Liver (tissue), 9 donors: ENCODE measurements around the gene SIGLEC12. TPM values are rescaled to one million over a fixed set of nuclear protein-coding genes. Genes with fewer than 3 reads are reported as not detected.
A peak's percentile ranks its signal among the peaks of the same experiment; 100 is the strongest.

Experiments
- DNase-seq: peaks from one replicate; pipeline ENCODE4 v3.0.0-alpha.2; 2017; ENCODE audit warnings: low spot score
- H3K27ac ChIP-seq, 2 donors: one replicate each; pipeline ENCODE4 v1.7.0; 2013; ENCODE audit warnings: inconsistent platforms in 2 of 2, low read length in 2 of 2, control low read depth in 1 of 2, low read depth in 1 of 2, mild to moderate bottlenecking in 1 of 2
- H3K27me3 ChIP-seq, 4 donors: one replicate each; pipeline versions ENCODE4 v1.6.1 to v1.7.0; 2013; ENCODE audit warnings: low read length in 3 of 4, inconsistent platforms in 1 of 4, mild to moderate bottlenecking in 1 of 4, moderate library complexity in 1 of 4; ENCODE audit not compliant: control insufficient read depth in 4 of 4, insufficient read depth in 4 of 4
- H3K36me3 ChIP-seq, 4 donors: one replicate each; pipeline versions ENCODE4 v1.6.1 to v1.7.0; 2013; ENCODE audit warnings: low read length in 3 of 4, mild to moderate bottlenecking in 3 of 4, low read depth in 1 of 4, moderate library complexity in 1 of 4; ENCODE audit not compliant: control insufficient read depth in 4 of 4, insufficient read depth in 3 of 4
- H3K4me1 ChIP-seq, 4 donors: one replicate each; pipeline versions ENCODE4 v1.6.1 to v1.7.0; 2013; ENCODE audit warnings: low read length in 3 of 4, mild to moderate bottlenecking in 3 of 4, moderate library complexity in 1 of 4; ENCODE audit not compliant: control insufficient read depth in 4 of 4, insufficient read depth in 4 of 4
- H3K4me3 ChIP-seq, 3 donors: one replicate each; pipeline versions ENCODE4 v1.6.1 to v1.7.0; 2013; ENCODE audit warnings: low read length in 3 of 3, control low read depth in 1 of 3, low read depth in 1 of 3, mild to moderate bottlenecking in 1 of 3
- H3K9ac ChIP-seq, 2 donors: one replicate each; pipeline ENCODE4 v1.7.0; 2013; ENCODE audit warnings: low read length in 2 of 2, mild to moderate bottlenecking in 2 of 2, moderate library complexity in 2 of 2, control low read depth in 1 of 2, low read depth in 1 of 2
- H3K9me3 ChIP-seq, 4 donors: one replicate each; pipeline versions ENCODE4 v1.6.1 to v1.7.0; 2013; ENCODE audit warnings: low read length in 3 of 4; ENCODE audit not compliant: control insufficient read depth in 4 of 4
- CTCF ChIP-seq: fragments of 150-350 bp; IDR thresholded peaks from 2 replicates; pipeline ENCODE4 v1.5.1; 2017; ENCODE audit warnings: improper control_type of control experiment, low read depth, low read length; ENCODE audit not compliant: missing input control
- FOXA1 ChIP-seq: IDR thresholded peaks from 2 replicates; pipeline ENCODE4 v1.6.1; 2016; ENCODE audit warnings: antibody characterized with exemption
- GABPA ChIP-seq, 2 donors: IDR thresholded peaks in 1 of 2; conservative IDR thresholded peaks in 1 of 2; 2 replicates each; pipeline ENCODE4 v1.6.1; 2016; ENCODE audit warnings: antibody characterized with exemption in 2 of 2, mild to moderate bottlenecking in 1 of 2, moderate library complexity in 1 of 2
- HNF4G ChIP-seq: IDR thresholded peaks from 2 replicates; pipeline ENCODE4 v1.6.1; 2016; ENCODE audit warnings: antibody characterized with exemption
- JUND ChIP-seq, 2 donors: IDR thresholded peaks; 2 replicates each; pipeline ENCODE4 v1.6.1; 2016; ENCODE audit warnings: antibody characterized with exemption in 2 of 2
- NR2F2 ChIP-seq: IDR thresholded peaks from 2 replicates; pipeline ENCODE4 v1.6.1; 2016; ENCODE audit warnings: antibody characterized with exemption
- RAD21 ChIP-seq, 2 donors: IDR thresholded peaks; 2 replicates each; pipeline ENCODE4 v1.6.1; 2016; ENCODE audit warnings: antibody characterized with exemption in 2 of 2, mild to moderate bottlenecking in 2 of 2
- SP1 ChIP-seq: IDR thresholded peaks from 2 replicates; pipeline ENCODE4 v1.6.1; 2018; ENCODE audit warnings: antibody characterized with exemption, mild to moderate bottlenecking
- TAF1 ChIP-seq: conservative IDR thresholded peaks from 2 replicates; pipeline ENCODE4 v1.6.1; 2016; ENCODE audit warnings: antibody characterized with exemption, mild to moderate bottlenecking
- ZBTB33 ChIP-seq: IDR thresholded peaks from 2 replicates; pipeline ENCODE4 v1.6.1; 2016; ENCODE audit warnings: antibody characterized with exemption
- WGBS: extraction: QIAGEN DNeasy Blood & Tissue Kit; methylation state at CpG from one replicate; pipeline ENCODE4 v1.1.7; 2013; 5-methylcytosine and 5-hydroxymethylcytosine counted together
- polyA plus RNA-seq, 2 donors: library from polyadenylated mRNA; stranded (reverse) in 1 of 2; unstranded in 1 of 2; fragments of 200-250 nt in 1 of 2; fragments of >200 nt in 1 of 2; fragmentation: Nextera tagmentation in 1 of 2; extraction: Ambion mirVana in 1 of 2; gene quantifications; one replicate each; pipeline versions ENCODE4 v1.2.1 to v1.2.3, GENCODE V29; 2013 to 2015
- total RNA-seq, 2 donors: library from RNA; depleted of rRNA; stranded (reverse); fragments of >200 nt; gene quantifications; one replicate each; pipeline ENCODE4 v1.2.3, GENCODE V29; 2014
- TF ChIP-seq, protein P1 (sequence below): IDR thresholded peaks from 2 replicates; pipeline ENCODE4 v1.6.1; 2016; ENCODE audit warnings: antibody characterized with exemption, mild to moderate bottlenecking
- donor health status: healthy.
- donor health status: healthy.
- donor health status: healthy.
- donor health status: healthy.
- donor health status: healthy.

Gene SIGLEC12
- total and polyA plus RNA-seq, 4 donors, result 0.05 to 5.0 (median 0.52) TPM

- TF ChIP-seq CTCF (no peak), SP1 (no peak)
Measured at GRCh38 chr19:51509823-51510660, 8.4 kb upstream of the SIGLEC12 start (continued).

- TF ChIP-seq HNF4G, result no peak
- no peak for TF ChIP-seq SP1
- TF ChIP-seq NR2F2, result no peak
- peaks cover 0 to 2% (median 0%) of the 10 kb centered on the region in 4 donors for H3K27me3 ChIP-seq
- no peak overlapping the region for H3K4me3 ChIP-seq
- DNase-seq, result peak; percentile 63
- no peaks in the 10 kb centered on the region for H3K36me3 ChIP-seq
- H3K4me1 ChIP-seq, result no peaks in the 10 kb centered on the region
- no peak overlapping the region for H3K9ac ChIP-seq
- no peak overlapping the region for H3K27ac ChIP-seq
- peaks cover 0 to 3% (median 0%) of the 10 kb centered on the region in 4 donors for H3K9me3 ChIP-seq
- 46% methylated on average over 3 of the region's 3 CpGs for WGBS
Measured at GRCh38 chr19:51508059-51508733, 6.6 kb upstream of the SIGLEC12 start.

DNA sequence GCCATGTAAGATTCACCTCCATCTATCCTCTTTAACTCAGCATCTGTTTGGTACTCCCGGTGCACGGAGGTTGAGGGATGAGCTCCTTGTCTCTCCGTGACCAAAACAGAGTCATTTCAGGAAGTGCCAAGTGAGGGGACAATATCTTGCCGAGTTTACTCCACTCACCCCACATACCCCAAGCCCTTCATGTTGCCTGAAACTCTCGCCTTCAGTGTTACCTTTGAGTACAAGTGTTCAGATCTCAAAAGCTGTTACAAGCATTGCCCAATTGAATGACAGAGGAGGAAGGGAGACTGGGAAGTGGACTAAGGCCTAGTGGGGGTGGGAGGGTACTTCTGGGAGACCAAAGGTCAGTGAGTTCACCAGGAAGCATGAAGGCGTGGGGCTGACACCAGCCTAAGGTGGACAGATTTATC, 6.0 kb upstream of the SIGLEC12 start:
- 54% methylated on average over 6 of the region's 6 CpGs for WGBS
- Histone ChIP-seq H3K4me1 (no peaks in the 10 kb centered on the region), H3K27me3 (peaks cover 0 to 2% (median 0%) of the 10 kb centered on the region in 4 donors), H3K4me3 (no peak overlapping the region), H3K27ac (no peak overlapping the region), H3K9me3 (peaks cover 0 to 3% (median 0%) of the 10 kb centered on the region in 4 donors), H3K36me3 (no peaks in the 10 kb centered on the region), H3K9ac (no peak overlapping the region)
- no peak for TF ChIP-seq HNF4G
- TF ChIP-seq, protein P1, sequence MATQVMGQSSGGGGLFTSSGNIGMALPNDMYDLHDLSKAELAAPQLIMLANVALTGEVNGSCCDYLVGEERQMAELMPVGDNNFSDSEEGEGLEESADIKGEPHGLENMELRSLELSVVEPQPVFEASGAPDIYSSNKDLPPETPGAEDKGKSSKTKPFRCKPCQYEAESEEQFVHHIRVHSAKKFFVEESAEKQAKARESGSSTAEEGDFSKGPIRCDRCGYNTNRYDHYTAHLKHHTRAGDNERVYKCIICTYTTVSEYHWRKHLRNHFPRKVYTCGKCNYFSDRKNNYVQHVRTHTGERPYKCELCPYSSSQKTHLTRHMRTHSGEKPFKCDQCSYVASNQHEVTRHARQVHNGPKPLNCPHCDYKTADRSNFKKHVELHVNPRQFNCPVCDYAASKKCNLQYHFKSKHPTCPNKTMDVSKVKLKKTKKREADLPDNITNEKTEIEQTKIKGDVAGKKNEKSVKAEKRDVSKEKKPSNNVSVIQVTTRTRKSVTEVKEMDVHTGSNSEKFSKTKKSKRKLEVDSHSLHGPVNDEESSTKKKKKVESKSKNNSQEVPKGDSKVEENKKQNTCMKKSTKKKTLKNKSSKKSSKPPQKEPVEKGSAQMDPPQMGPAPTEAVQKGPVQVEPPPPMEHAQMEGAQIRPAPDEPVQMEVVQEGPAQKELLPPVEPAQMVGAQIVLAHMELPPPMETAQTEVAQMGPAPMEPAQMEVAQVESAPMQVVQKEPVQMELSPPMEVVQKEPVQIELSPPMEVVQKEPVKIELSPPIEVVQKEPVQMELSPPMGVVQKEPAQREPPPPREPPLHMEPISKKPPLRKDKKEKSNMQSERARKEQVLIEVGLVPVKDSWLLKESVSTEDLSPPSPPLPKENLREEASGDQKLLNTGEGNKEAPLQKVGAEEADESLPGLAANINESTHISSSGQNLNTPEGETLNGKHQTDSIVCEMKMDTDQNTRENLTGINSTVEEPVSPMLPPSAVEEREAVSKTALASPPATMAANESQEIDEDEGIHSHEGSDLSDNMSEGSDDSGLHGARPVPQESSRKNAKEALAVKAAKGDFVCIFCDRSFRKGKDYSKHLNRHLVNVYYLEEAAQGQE, result no peak
- TF ChIP-seq CTCF, result no peak
- no peak for TF ChIP-seq ZBTB33
- TF ChIP-seq JUND (IDR thresholded peaks at IDR 0.05), result no peak
- no peak for TF ChIP-seq TAF1
- no peak for TF ChIP-seq RAD21 (IDR thresholded peaks at IDR 0.05)
- TF ChIP-seq SP1, result no peak
- no peak for TF ChIP-seq FOXA1
- TF ChIP-seq GABPA (IDR thresholded peaks at IDR 0.05 in 1 of 2, conservative IDR thresholded peaks at IDR 0.05 in 1 of 2), result no peak
- DNase-seq, result no peak
